COR-L47 (cell line): ENCODE data around the gene CMIP.
"Not testable (repeated sequence)": the region's sequence is repeated elsewhere in the genome, so short reads cannot be mapped to it uniquely, and the experiment has no call there.

Source experiments
- DNase-seq: peaks from one replicate; lab custom pipeline; 2025; lab: John Stamatoyannopoulos, UW

CMIP gene

GRCh38 chr16:81687131-81687456 lies 242.5 kb downstream of the CMIP start:
- DNase-seq: no peak

GRCh38 chr16:81688182-81688581 lies 243.6 kb downstream of the CMIP start:
- no peak for DNase-seq

- DNase-seq: not testable (repeated sequence)
Observed at GRCh38 chr16:81688839-81689238, 244.2 kb downstream of the CMIP start.

GRCh38 chr16:81692021-81692420 lies 247.4 kb downstream of the CMIP start:
- DNase-seq: no peak

- DNase-seq: no peak
Observed at GRCh38 chr16:81692571-81692970, 248.0 kb downstream of the CMIP start.

GRCh38 chr16:81693041-81693743 lies 248.6 kb downstream of the CMIP start:
- no peak for DNase-seq

GRCh38 chr16:81693744-81694303 lies 249.2 kb downstream of the CMIP start:
- DNase-seq: no peak

GRCh38 chr16:81694494-81695280 lies 250.1 kb downstream of the CMIP start:
- DNase-seq: no peak

GRCh38 chr16:81695321-81696165 lies 250.9 kb downstream of the CMIP start:
- DNase-seq: no peak

GRCh38 chr16:81696166-81696960 lies 251.8 kb downstream of the CMIP start:
- no peak for DNase-seq

GRCh38 chr16:81696961-81697615 lies 252.5 kb downstream of the CMIP start:
- no peak for DNase-seq

GRCh38 chr16:81697616-81698309 lies 253.2 kb downstream of the CMIP start:
- DNase-seq: no peak

- DNase-seq: no peak
Observed at GRCh38 chr16:81698310-81698641, 253.7 kb downstream of the CMIP start.

GRCh38 chr16:81699596-81699995 lies 255.0 kb downstream of the CMIP start:
- no peak for DNase-seq

- no peak for DNase-seq
Observed at GRCh38 chr16:81700071-81700779, 255.6 kb downstream of the CMIP start.

- no peak for DNase-seq
Observed at GRCh38 chr16:81700780-81701165, 256.2 kb downstream of the CMIP start.

- no peak for DNase-seq
Observed at GRCh38 chr16:81701296-81701970, 256.8 kb downstream of the CMIP start.

- no peak for DNase-seq
Observed at GRCh38 chr16:81702506-81702905, 257.9 kb downstream of the CMIP start.
